Measurements from ENCODE around the gene BTBD9.

GRCh38 chr6:38266921-38267354 is 372.8 kb downstream of the BTBD9 start:
- TF ChIP-seq EZH2 (IDR thresholded peaks at IDR 0.05) (no peak), POLR2AphosphoS5 (IDR thresholded peaks at IDR 0.05; ENCODE audit: borderline replicate concordance, low read depth, low read length) (no peak), FOXP2 (optimal IDR thresholded peaks at IDR 0.05; ENCODE audit: control extremely low read depth, extremely low read length, insufficient read depth) (no peak)
